SK-N-DZ (cell line): ENCODE data around the gene GEN1.

Experiments
- DNase-seq: peaks from one replicate; pipeline ENCODE4 v3.0.0-alpha.2; 2015; ENCODE audit warnings: low spot score

The GEN1 gene

GRCh38 chr2:17752892-17753802 is 791 bp upstream of the GEN1 start:
- peak; percentile 76 for DNase-seq

DNA sequence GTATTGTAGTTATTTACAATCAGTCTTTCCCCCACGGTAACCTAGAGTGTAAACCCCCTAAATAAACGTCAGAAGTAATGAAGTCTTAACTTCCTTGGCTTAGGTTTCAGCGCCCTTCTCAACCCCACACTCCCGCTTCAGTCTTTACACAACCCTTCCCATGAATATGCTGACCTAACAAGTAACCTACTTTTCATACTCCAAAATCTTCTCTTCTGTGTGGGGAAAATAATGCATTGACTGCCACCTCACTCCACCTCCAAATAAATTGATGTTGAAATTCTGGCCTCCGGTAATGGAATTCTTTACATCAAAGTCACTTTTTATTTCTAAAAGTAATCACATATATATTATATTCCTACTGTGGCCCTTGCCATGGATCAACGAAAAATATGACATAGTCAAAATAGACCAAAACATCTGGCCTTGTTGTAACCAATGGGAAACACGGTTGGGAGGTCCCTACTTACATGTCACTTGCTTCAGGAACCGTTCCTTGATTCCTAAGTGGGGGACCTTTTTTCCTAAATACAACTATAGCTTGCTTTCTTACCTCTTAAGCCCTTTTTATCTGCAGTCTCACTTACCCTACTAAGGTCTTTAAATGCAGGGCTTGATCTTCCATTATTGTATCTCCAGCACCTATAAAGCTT is 961 bp downstream of the GEN1 start:
- DNase-seq = peak; percentile 10

GRCh38 chr2:17756668-17757067 is 2.7 kb downstream of the GEN1 start:
- DNase-seq = no peak

DNA sequence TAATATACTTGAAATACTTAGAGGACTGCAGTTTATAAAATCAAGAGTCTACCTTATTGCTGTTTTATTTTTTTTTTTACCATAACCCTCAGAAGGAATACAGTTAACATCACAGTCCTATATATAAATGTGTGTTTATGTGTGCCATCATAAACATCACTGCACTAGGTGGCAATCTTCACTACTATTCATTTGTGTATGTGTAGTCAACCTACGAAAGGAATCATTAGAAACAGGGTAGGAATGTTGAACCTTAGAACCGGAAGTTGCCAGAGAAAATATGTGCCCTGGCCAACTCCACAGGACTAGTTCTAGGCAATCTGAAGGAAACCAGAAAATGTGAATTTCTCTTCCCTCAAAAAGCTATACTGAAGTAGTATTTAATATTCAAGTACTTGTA is 3.4 kb downstream of the GEN1 start:
- DNase-seq = no peak

- peak; percentile 5 for DNase-seq
Measured at GRCh38 chr2:17758118-17758517, 4.2 kb downstream of the GEN1 start.

DNA sequence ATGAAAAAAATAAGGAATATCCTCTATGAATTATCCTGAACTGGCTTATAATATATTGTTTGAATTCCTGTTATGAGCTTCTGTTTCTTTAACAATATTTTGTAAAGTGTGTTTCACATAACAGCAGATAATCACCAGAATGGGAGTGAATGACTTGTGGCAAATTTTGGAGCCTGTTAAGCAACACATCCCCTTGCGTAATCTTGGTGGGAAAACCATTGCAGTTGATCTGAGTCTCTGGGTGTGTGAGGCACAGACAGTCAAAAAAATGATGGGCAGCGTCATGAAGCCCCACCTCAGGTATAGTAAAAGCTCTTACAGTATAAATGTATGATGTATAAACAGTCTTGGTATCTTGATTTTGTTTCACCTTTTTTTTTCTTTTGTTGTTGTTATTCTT is 5.9 kb downstream of the GEN1 start:
- no peak for DNase-seq

GRCh38 chr2:17762451-17762850 is 8.5 kb downstream of the GEN1 start:
- no peak for DNase-seq

DNA sequence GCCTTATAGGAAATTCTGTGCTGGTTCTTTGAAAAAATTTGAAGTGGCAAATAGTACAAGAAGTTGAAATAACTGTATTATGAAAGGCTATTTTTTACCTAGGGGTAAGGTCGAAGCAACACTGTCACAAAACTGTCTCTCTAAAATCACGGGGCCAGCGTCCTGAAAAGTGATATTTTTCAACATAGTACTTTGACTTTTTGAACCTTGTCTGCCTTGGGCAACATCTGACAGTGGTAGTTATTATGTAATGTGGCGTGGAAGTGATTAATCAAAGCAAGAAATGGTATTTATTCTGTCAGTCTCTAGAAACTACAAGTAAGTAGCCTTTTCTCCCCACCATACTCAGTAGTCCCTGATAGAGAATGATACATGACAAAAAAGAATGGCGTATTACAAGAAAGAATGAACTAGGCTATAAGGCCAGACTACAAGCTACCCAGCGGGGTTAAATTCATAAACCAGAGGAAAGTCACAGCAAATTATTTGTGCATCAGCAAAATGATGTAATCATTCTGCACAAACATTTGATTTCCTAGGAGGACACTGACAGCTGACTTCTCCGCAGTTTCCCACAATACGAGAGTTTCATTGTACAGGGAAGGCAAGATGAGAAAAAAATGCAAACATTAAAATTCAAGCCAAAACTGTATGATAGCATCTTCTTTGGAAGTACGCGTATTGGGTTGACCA is 9.8 kb downstream of the GEN1 start:
- DNase-seq = no peak

GRCh38 chr2:17765398-17765797 is 11.5 kb downstream of the GEN1 start:
- no peak for DNase-seq

- DNase-seq = no peak
Measured at GRCh38 chr2:17768894-17769293, 15.0 kb downstream of the GEN1 start.

DNA sequence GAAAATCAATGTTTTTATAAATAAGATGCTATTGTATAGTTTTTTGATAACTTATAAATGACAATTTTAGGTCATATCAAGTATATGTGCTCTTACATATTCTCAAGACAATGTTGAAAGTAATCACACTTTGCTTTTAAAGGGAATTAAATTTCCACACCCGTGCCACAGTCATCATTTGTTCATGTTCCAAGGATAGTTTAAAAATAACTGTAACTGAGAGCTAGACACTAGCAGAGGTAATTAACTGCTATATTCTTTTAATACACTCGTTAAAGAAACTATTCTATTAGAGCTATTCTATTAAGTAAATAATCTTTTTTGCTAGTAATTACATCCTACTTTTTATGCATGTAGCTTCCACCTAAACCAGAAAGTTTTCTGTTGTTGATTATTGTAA is 18.0 kb downstream of the GEN1 start:
- no peak for DNase-seq

- DNase-seq = no peak
Measured at GRCh38 chr2:17772532-17772931, 18.6 kb downstream of the GEN1 start.

DNA sequence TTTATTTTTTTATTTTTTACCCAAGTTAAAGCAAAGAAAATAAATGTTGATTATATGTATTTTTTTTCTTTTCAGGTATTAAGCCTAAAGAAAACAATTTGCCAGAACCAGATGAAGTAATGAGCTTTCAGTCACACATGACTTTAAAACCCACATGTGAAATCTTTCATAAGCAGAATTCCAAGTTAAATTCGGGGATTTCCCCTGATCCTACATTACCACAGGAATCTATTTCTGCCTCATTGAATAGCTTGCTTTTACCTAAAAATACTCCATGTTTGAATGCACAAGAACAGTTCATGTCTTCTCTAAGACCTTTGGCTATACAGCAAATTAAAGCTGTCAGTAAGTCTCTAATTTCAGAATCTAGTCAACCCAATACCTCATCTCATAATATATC is 26.6 kb downstream of the GEN1 start:
- DNase-seq = no peak

GRCh38 chr2:17781482-17781881 is 27.5 kb downstream of the GEN1 start:
- no peak for DNase-seq

DNA sequence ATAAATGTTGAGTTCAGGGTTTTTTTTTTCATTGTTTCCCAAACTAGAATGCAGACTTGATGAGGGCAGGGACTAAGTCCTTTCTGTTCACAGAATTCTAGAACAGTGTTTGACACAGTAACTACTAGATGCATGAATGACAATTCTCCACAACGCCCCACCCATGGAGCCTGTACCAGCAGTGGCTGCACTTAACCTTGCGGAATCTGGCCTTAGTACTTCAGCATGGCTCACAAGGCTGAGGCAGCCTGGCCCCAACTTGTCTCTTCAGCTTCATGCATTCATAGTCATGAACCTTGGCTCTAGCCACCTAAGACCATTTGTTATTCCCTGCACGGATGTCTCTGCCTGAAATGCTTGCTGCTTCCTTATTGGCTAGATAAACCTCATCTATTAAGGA is 32.8 kb downstream of the GEN1 start:
- DNase-seq = no peak

DNA sequence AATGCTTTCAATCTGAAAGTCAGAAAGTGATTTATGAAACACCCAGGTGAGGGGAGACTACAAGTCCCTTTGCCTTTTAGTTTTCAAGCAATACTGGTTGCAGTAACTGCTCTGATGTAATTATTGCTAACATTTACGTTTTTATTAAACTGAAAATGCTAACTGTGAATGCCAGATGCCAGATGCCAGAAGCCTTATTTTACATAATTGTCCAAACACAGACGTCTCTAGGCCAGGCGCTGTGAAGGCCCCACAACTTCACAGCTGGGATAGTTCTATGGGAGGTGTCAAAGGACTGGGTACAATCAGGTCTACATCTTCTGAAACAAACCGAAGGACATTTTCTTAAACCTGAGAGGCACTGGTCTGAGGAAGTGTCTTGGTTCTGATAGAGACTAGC is 34.8 kb downstream of the GEN1 start:
- peak; percentile 47 for DNase-seq

GRCh38 chr2:17790536-17790935 is 36.6 kb downstream of the GEN1 start:
- no peak for DNase-seq

DNA sequence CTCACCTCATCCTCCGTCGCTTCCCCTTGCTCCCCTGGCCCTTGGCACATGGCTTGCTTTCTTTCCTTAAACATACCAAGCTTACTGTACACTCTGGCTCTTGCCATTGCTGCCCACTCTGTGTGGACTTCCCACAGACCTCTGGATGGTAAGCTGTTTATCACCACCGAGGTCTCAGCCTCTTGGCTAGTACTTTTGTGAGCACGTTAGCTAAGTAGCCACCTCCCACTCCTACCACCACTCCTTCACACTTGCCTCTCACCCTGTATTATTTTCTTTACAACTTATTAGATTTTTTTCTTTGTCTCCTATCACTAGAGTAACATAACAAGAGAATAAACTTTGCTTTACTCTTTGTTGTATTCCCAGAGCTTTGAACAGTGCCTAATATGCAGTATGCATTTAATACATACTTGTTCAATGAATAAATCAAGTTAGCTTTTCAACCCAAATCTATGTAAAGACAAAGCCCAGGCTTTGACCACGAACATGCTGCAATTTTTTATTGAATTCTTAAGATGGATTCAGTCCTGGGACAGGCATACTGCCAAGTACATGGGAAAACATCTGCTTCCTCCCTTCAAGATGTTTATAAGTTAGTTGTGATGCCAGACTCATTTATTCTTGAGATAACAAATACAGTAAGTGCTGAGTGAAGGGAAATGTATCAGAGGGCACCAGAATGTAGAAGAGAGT is 37.3 kb downstream of the GEN1 start:
- no peak for DNase-seq

DNA sequence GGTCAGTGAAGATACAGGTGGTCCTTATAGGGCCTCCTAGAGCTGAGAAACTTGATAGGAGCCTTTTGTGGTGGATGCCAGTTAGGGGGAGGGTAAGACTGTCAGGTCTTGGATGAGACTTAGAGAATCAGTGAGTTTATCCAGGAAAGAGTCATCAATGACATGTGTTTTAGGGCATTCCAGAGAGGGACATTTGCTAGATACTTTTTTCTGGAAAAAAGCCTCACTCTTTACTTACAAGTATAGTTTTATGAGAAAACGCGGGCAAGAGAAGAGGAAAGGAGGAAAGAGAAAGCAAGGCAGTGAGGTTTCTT is 37.8 kb downstream of the GEN1 start:
- no peak for DNase-seq

DNA sequence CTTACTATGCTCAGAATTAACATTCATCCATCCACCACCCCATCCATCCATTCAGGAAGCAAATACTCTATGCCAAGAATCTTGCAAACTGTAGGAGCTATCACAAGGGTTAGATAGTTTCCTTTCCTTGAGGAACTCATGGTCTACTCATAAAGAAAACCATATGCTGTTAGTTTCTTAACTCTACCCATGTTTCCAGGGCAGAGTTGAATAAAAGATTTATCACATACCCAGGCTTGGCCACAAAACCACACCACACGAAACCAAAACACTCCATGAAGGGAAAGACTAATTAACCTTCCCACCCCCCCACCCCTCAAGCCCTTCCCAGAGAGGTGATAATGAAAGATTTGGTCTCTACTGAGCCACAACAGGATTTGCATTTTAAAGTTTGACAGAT is 38.6 kb downstream of the GEN1 start:
- DNase-seq = no peak

- no peak for DNase-seq
Measured at GRCh38 chr2:17793296-17793695, 39.4 kb downstream of the GEN1 start.

GRCh38 chr2:17793803-17794354 is 39.9 kb downstream of the GEN1 start:
- DNase-seq = no peak
